Frontal cortex (tissue), 4 donors: ENCODE measurements around the gene PYY. TPM values are rescaled to one million over a fixed set of nuclear protein-coding genes. Genes with fewer than 3 reads are reported as not detected.
"Not testable (repeated sequence)": the region's sequence is repeated elsewhere in the genome, so short reads cannot be mapped to it uniquely, and the experiment has no call there.

ENCODE experiments used
- DNase-seq, 2 donors: peaks; one replicate each; pipeline ENCODE4 v3.0.0; 2012; ENCODE audit warnings: low spot score in 2 of 2
- FAIRE-seq: peaks from 2 replicates; lab custom pipeline; 2012; peaks lifted over from hg19 to GRCh38; lab: Jason Lieb, UNC
- total RNA-seq: library from RNA; depleted of rRNA; stranded (reverse); fragments of >200 nt; gene quantifications from one replicate; pipeline ENCODE4 v1.2.3, GENCODE V29; 2014
- donor health status: control.
- donor health status: control.
- donor health status: control.

Gene PYY
- total RNA-seq, 1 donor from 2014 or later, result not detected

- DNase-seq (no peak), FAIRE-seq (no peak)
Observed at GRCh38 chr17:43979671-43980070, 25.9 kb upstream of the PYY start.

- FAIRE-seq, result no peak
- DNase-seq, result no peak
Observed at GRCh38 chr17:43979011-43979410, 25.3 kb upstream of the PYY start.

GRCh38 chr17:43978078-43978477 is 24.3 kb upstream of the PYY start:
- DNase-seq (no peak), FAIRE-seq (no peak)

- FAIRE-seq, result no peak
- no peak for DNase-seq
Observed at GRCh38 chr17:43976963-43977837, 23.5 kb upstream of the PYY start.

GRCh38 chr17:43975898-43976297 is 22.2 kb upstream of the PYY start:
- FAIRE-seq (no peak), DNase-seq (no peak)

- DNase-seq (no peak), FAIRE-seq (no peak)
Observed at GRCh38 chr17:43974382-43975266, 20.9 kb upstream of the PYY start.

GRCh38 chr17:43972444-43973212 is 18.9 kb upstream of the PYY start:
- not testable (repeated sequence) for FAIRE-seq, DNase-seq

GRCh38 chr17:43971436-43971835 is 17.7 kb upstream of the PYY start:
- not testable (repeated sequence) for FAIRE-seq, DNase-seq

- no peak for FAIRE-seq
Observed at GRCh38 chr17:43970366-43970765, 16.6 kb upstream of the PYY start.

GRCh38 chr17:43967251-43967875 is 13.6 kb upstream of the PYY start:
- DNase-seq (no peak), FAIRE-seq (no peak)

More at GRCh38 chr17:43970366-43970765, 16.6 kb upstream of the PYY start:
- DNase-seq, result no peak

- FAIRE-seq, result no peak
Observed at GRCh38 chr17:43966276-43966675, 12.5 kb upstream of the PYY start.

GRCh38 chr17:43962479-43962878 is 8.7 kb upstream of the PYY start:
- DNase-seq, result no peak
- no peak for FAIRE-seq

More at GRCh38 chr17:43966276-43966675, 12.5 kb upstream of the PYY start:
- no peak for DNase-seq

GRCh38 chr17:43961954-43962353 is 8.2 kb upstream of the PYY start:
- DNase-seq (no peak), FAIRE-seq (no peak)

- FAIRE-seq, DNase-seq: not testable (repeated sequence)
Observed at GRCh38 chr17:43961292-43961691, 7.6 kb upstream of the PYY start.

- DNase-seq (no peak), FAIRE-seq (no peak)
Observed at GRCh38 chr17:43958748-43959352, 5.1 kb upstream of the PYY start.

- FAIRE-seq, result no peak
Observed at GRCh38 chr17:43956222-43956621, 2.5 kb upstream of the PYY start.

GRCh38 chr17:43952724-43953666 is 745 bp downstream of the PYY start:
- DNase-seq, result no peak
- FAIRE-seq, result no peak

More at GRCh38 chr17:43956222-43956621, 2.5 kb upstream of the PYY start:
- no peak for DNase-seq

- FAIRE-seq (no peak), DNase-seq (no peak)
Observed at GRCh38 chr17:43952351-43952723, 1.4 kb downstream of the PYY start.
